K562 (cell line): ENCODE results near the gene THADA. TPM values are rescaled to one million over a fixed set of nuclear protein-coding genes. Genes with fewer than 3 reads are reported as not detected.

Experiments
- ARID2 ChIP-seq: fragments of 450-650 bp; IDR thresholded peaks from 2 replicates; pipeline ENCODE4 v1.6.1; 2017; ENCODE audit warnings: antibody characterized with exemption, mild to moderate bottlenecking
- CEBPG ChIP-seq, 3 experiments: fragments of 200-800 bp in 1 of 3; sonication (Bioruptor generic) in 1 of 3; sonication (generic) in 1 of 3; formaldehyde crosslinking in 1 of 3; IDR thresholded peaks in 2 of 3; conservative IDR thresholded peaks in 1 of 3; 2 replicates each; pipeline versions ENCODE4 v1.6.1 to v1.8.0; 2016 to 2022; ENCODE audit warnings: missing compliant biosample characterization in 2 of 3, missing genetic modification characterization in 2 of 3, mild to moderate bottlenecking in 1 of 3, missing genetic modification reagents in 1 of 3
- STAT5A ChIP-seq: IDR thresholded peaks from 2 replicates; pipeline ENCODE4 v1.6.1; 2012; ENCODE audit warnings: low read length, inconsistent platforms, borderline replicate concordance
- ZKSCAN1 ChIP-seq: fragments of 150-350 bp; IDR thresholded peaks from 2 replicates; pipeline ENCODE4 v1.6.1; 2016; ENCODE audit warnings: low read depth, low read length
- ZNF263 ChIP-seq: sonication (generic); formaldehyde crosslinking; IDR thresholded peaks from 2 replicates; pipeline ENCODE4 v1.8.0; 2022; ENCODE audit warnings: mild to moderate bottlenecking, missing genetic modification reagents, borderline replicate concordance
- polyA plus RNA-seq, 8 experiments: library from polyadenylated mRNA; depleted of rRNA in 4 of 8; stranded (reverse) in 5 of 8; unstranded in 3 of 8; fragments of >200 nt; fragmentation: Nextera tagmentation in 2 of 8; fragmentation: Illumina TruSeq in 1 of 8; extraction: Ambion mirVana in 2 of 8; extraction: Trizol in 1 of 8; gene quantifications; 2 replicates each; pipeline versions ENCODE4 v1.2.1 to v1.2.3, GENCODE V29; 2011 to 2014; ENCODE audit warnings: inconsistent platforms in 1 of 8, missing spikeins in 1 of 8
- total RNA-seq, 7 experiments: library from RNA; depleted of rRNA in 6 of 7; stranded (reverse); fragments of >200 nt in 6 of 7; fragmentation: Illumina TruSeq in 2 of 7; extraction: Trizol in 2 of 7; gene quantifications; 2 replicates each; pipeline versions ENCODE4 v1.2.1 to v1.2.3, GENCODE V29; 2011 to 2021; ENCODE audit warnings: low replicate concordance in 1 of 7
- TF ChIP-seq, protein P1 (sequence below): fragments of 450-650 bp; IDR thresholded peaks from 2 replicates; pipeline ENCODE4 v1.6.1; 2017; ENCODE audit warnings: antibody characterized with exemption, mild to moderate bottlenecking
- TF ChIP-seq, protein P2 (sequence below): fragments of 250-450 bp; sonication (Bioruptor Pico); IDR thresholded peaks from 2 replicates; pipeline ENCODE4 v1.8.0; 2021; ENCODE audit warnings: borderline replicate concordance, mild to moderate bottlenecking, moderate library complexity; ENCODE audit not compliant: poor library complexity, severe bottlenecking

Gene THADA
- total and polyA plus RNA-seq, 9 of the 15 experiments (the other 6 are each of a cell fraction or from before 2014, with no cell fraction given) = 17.8 to 34.7 (median 31.9) TPM

DNA sequence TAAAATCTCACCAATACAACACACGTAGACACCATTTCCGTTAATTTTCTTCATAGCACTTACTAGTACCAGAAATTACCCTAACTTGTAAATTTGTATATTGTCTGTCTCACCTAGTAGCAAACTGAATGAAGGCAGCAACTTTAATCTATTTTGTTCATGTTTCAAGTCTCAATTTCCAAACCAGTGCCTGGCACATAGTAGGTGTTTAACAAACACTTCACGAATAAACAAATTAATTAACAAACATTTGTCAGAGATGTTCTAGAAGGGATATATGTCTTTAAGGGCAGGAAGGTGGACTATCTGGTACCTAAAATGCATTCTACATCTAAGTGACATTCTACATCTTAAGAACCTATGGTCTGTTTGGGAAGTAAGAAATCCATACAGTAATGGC, 963 bp downstream of the THADA start (continued):
- TF ChIP-seq CEBPG (CRISPR knock-in tag; IDR thresholded peaks at IDR 0.05) = no peak
- TF ChIP-seq CEBPG (tag; conservative IDR thresholded peaks at IDR 0.05 in 1 of 2, IDR thresholded peaks at IDR 0.05 in 1 of 2) = no peak
- TF ChIP-seq, protein P1, sequence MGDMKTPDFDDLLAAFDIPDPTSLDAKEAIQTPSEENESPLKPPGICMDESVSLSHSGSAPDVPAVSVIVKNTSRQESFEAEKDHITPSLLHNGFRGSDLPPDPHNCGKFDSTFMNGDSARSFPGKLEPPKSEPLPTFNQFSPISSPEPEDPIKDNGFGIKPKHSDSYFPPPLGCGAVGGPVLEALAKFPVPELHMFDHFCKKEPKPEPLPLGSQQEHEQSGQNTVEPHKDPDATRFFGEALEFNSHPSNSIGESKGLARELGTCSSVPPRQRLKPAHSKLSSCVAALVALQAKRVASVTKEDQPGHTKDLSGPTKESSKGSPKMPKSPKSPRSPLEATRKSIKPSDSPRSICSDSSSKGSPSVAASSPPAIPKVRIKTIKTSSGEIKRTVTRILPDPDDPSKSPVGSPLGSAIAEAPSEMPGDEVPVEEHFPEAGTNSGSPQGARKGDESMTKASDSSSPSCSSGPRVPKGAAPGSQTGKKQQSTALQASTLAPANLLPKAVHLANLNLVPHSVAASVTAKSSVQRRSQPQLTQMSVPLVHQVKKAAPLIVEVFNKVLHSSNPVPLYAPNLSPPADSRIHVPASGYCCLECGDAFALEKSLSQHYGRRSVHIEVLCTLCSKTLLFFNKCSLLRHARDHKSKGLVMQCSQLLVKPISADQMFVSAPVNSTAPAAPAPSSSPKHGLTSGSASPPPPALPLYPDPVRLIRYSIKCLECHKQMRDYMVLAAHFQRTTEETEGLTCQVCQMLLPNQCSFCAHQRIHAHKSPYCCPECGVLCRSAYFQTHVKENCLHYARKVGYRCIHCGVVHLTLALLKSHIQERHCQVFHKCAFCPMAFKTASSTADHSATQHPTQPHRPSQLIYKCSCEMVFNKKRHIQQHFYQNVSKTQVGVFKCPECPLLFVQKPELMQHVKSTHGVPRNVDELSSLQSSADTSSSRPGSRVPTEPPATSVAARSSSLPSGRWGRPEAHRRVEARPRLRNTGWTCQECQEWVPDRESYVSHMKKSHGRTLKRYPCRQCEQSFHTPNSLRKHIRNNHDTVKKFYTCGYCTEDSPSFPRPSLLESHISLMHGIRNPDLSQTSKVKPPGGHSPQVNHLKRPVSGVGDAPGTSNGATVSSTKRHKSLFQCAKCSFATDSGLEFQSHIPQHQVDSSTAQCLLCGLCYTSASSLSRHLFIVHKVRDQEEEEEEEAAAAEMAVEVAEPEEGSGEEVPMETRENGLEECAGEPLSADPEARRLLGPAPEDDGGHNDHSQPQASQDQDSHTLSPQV = 0 out of 2 replicates have a peak, but pooled peaks have one; percentile 19
- TF ChIP-seq STAT5A = no peak
- TF ChIP-seq, protein P2, sequence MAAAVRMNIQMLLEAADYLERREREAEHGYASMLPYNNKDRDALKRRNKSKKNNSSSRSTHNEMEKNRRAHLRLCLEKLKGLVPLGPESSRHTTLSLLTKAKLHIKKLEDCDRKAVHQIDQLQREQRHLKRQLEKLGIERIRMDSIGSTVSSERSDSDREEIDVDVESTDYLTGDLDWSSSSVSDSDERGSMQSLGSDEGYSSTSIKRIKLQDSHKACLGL (CRISPR knock-in tag) = no peak
- peak; percentile 83 for TF ChIP-seq ZKSCAN1
- no peak for TF ChIP-seq ARID2
- no peak for TF ChIP-seq ZNF263 (CRISPR knock-in tag)
